Pulmonary artery endothelial cell (primary cell): ENCODE results near the gene SMG1. TPM values are rescaled to one million over a fixed set of nuclear protein-coding genes. Genes with fewer than 3 reads are reported as not detected.
"Not testable (repeated sequence)": the region's sequence is repeated elsewhere in the genome, so short reads cannot be mapped to it uniquely, and the experiment has no call there.

ENCODE experiments used
- DNase-seq: peaks from one replicate; pipeline ENCODE4 v3.0.0-alpha.2; 2011; ENCODE audit warnings: low read depth, low spot score
- total RNA-seq: library from RNA; depleted of rRNA; stranded (reverse); fragments of >200 nt; gene quantifications from 2 replicates; pipeline ENCODE4 v1.2.3, GENCODE V29; 2014

Gene SMG1
- total RNA-seq, 1 donor from 2014 or later, result 57.3 TPM

DNA sequence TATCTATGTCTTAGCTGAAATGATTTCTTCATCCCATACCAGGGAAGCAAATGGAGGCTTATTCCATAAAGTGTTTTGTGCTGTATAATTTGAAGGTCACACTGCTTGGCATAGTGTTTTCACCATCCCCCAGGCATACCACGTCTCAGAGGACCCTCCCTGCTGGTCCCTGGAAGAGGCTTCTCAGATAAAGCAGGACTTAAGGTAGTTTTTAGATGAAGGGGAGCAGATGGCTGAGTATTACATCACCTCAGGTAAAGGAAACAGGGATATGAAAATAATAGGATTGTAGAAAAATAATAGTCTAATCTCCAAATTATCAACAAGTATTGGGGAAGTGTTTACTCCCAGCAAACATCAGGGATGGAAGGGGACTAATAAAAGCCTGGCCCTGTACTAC lies 7.3 kb upstream of the SMG1 start:
- DNase-seq, result no peak

GRCh38 chr16:18932243-18932987 lies 6.2 kb upstream of the SMG1 start:
- no peak for DNase-seq

- no peak for DNase-seq
Measured at GRCh38 chr16:18931756-18932155, 5.5 kb upstream of the SMG1 start.

DNA sequence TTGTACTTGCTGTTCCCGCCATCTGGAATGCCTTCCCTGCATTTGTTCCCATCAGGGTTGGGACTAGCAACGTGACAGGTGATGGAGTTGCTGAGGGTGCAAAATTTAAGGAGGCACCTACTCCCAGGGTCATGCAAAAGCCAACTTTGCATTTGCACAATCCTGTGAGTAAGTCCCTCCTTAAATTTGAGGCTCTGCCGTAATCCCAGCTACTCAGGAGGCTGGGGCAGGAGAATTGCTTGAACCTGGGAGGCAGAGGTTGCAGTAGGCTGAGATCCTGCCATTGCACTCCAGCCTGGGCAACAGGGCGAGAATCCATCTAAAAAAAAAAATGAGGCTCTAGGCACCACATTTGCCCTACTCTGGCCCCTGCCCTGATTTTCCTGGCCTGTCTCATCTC lies 3.9 kb upstream of the SMG1 start:
- DNase-seq, result not testable (repeated sequence)

DNA sequence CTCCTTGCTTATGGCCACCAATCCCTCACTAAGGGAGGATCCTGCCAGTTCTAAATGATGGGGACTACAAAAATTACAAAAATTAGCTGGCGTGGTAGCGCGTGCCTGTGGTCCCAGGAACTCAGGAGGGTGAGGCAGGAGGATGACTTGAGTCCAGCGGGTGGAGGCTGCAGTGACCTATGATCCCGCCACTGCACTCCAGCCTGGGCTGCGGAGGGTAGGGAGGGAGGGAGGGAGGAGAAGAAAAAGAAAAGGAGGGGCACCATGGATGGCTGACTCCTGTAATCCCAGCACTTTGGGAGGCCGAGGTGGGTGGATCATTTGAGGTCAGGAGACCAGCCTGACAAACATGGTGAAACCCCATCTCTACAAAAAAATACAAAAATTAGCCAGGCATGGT lies 1.9 kb upstream of the SMG1 start:
- not testable (repeated sequence) for DNase-seq

DNA sequence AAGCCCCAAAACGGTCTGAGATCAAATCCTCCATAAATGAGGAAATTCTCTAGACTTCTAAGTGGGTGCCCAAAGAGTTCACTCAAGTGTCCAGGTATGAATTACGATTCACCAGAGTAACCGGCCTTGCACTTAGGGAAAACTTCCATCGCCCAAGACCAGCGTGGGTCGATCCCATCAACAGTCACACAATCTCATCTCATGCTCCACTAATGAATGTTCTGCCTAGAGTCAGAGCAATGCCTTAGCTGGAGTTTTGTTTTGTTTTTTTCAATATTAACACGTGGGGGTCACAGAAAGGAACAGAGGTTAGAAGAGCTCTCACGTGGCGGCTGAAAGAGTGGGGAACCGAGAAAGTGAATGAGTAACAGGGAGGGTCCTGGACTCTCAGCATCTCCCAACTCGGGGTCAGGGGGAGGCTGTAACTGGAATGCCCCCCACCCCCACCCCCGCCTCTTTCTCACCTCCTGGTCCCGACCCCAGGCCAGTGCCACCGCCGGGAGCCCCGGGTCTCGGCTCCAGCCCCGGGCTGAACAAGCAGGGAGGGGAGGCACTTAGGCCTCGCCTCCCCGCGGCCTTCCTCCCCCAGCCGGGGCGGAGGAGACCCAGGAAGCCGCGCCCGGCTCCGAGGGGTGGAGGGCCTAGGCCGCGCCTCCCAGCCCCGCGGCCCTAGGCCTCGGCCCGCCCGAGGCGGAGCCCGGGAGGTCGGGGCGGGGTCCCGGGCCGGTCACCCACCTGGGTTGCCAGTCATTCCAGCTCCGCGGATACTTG lies 808 bp downstream of the SMG1 start:
- DNase-seq, result not testable (repeated sequence)

- DNase-seq, result not testable (repeated sequence)
Measured at GRCh38 chr16:18923935-18924334, 2.3 kb downstream of the SMG1 start.

GRCh38 chr16:18923124-18923523 lies 3.1 kb downstream of the SMG1 start:
- DNase-seq, result not testable (repeated sequence)

DNA sequence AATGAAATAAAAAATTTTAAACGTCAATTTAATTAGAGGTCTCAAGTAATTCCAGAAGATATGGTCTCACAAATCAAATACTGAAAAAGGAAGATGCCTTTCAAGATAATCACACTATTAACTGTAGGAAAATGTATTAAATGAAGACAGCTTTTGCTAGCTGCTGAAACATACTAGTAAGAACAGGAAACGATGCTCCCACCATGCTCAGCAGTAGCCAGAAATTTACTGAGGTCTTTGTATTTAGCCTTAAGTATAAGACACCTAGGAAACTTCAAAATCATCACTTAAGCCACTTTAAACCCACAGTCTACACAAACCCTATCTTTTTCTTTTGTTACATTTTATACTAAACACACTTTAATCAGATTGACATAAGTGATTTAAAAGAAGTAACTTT lies 16.6 kb downstream of the SMG1 start:
- not testable (repeated sequence) for DNase-seq

GRCh38 chr16:18908716-18909115 lies 17.5 kb downstream of the SMG1 start:
- DNase-seq, result not testable (repeated sequence)

DNA sequence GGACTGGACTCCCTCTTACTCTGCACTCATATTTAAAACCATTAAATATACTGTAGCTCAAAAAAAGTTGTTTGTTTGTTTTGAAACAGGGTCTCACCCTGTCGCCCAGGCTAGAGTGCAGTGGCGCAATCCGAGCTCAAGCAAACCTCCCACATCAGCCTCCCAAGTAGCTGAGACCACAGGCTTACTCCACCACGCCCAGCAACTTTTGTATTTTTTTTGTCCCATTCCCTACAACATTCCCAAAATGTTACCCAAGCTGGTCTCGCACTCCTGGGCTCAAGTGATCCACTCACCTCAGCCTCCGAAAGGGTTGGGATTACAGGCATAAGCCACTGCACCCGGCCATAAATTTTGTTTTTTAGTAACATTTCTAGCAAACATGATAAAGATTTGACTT lies 23.4 kb downstream of the SMG1 start:
- DNase-seq, result not testable (repeated sequence)

DNA sequence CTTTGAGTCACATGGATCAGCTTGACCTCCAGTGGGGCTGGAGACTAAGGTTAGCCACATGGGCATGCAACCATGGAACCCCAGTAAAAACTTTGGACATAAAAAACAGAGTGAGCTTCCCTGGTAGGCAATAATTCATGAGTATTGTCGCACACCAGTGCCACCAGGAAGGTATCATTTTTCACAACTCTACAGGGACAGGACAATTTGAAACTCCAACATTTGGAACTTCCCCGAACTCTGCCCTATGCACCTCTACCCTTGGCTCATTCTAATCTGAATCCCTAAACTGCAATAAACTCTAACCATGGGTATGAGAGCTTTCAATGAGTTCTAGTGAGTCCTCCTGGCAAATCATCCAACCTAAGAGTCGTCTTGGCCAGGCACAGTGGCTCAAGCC lies 24.2 kb downstream of the SMG1 start:
- not testable (repeated sequence) for DNase-seq

DNA sequence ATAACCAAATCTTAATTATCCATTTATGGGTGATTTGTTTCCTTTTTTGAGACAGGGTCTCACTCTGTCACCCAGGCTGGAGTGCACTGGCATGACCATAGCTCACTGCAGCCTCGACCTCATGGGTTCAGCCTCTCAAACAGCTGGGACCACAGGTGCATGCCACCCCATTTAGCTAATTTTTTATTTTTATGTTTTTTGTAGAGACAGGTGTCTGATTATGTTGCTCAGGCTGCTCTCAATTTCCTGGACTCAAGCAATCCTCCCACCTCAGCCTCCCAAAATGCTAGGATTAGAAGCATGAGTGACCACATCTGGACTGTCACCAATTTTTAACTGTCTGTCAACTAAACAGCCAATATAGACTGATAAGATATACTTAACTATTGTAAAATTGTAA lies 25.0 kb downstream of the SMG1 start:
- DNase-seq, result not testable (repeated sequence)

DNA sequence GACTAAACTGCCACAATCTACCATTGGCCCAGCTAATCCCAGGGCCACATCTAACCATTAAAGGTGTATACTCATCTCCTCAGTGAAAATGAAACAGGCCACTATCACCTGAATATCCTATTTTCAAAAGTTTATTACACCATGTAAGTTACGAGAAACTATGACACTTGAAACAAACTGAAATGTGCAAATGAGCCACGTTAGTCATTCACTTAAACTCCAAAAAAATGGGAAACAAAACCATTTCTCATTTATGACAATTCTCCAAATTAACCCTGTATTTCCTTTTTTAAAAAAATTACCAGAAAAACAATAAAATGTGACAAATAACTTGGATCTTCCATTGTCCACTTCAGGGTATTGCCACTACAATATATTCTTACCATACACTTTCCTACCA lies 41.8 kb downstream of the SMG1 start:
- not testable (repeated sequence) for DNase-seq

DNA sequence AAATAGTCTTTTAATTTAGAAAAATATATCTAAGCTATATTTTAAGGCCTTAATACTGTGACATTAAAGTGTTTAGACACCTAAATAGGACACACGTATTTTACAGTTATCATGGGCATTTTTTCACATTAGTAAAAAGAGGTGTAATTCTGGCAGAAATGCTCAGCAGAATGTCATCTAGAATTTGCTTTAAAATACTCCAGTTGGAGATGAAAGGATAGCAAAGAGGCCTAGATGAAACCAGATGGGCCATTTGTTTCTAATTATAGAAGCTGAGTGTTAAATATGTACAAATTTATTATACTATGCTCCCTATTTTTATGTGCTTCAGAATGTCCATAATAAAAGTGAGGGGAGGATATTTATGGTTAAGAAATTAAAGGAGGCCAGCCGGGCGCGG lies 48.5 kb downstream of the SMG1 start:
- DNase-seq, result not testable (repeated sequence)

DNA sequence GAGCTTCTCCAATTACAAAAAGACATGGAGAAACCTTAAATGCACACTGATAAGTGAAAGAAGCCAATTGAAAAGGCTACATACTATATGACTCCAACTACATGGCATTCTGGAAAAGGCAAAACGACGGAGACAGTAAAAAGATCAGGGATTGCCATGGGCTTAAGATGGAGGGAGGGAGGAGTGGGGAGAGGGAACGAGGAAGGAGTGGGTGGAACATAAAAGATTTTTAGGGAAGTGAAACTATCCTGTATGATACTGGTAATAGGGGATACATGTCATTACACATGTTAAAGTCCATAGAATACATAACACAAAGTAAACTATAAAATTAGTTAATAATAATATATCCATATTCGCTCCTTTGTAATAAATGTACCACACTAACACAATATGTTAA lies 48.9 kb downstream of the SMG1 start:
- not testable (repeated sequence) for DNase-seq

GRCh38 chr16:18876301-18876700 lies 49.9 kb downstream of the SMG1 start:
- DNase-seq, result not testable (repeated sequence)

DNA sequence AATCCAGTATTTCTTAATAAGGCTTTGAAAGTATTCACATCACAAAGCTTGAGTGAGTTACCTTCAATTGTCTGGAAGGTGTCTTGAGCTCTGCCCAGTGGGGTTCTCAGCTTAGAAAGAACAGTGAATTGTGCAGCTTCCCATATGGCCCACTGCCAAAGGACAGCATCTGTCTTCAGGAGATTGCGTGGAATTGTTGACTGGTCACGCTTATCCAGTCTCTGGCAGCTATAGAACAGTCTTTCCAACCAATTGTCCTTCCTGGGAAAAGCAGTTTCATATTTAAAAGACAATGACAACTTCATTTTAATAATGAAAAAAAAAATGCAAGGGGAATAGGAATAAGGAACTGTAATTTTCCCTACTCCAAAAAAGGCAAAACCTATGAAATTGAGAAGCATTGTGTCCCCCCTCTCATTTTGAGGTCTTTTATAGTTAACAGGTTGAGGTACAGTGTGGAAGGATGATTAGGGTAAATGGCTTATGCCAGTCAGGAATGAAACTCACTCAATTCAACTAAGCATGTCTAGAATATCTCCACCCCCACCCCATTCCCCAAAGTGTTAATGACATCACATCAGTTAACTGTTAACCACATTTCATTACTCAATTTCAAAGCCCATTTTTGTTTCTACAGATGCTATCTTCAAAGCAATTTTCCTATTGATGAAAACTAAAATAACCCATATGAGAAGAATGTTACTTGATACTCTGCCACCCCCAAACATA lies 57.0 kb downstream of the SMG1 start:
- peak; percentile 65 for DNase-seq

GRCh38 chr16:18866277-18866823 lies 59.9 kb downstream of the SMG1 start:
- not testable (repeated sequence) for DNase-seq

DNA sequence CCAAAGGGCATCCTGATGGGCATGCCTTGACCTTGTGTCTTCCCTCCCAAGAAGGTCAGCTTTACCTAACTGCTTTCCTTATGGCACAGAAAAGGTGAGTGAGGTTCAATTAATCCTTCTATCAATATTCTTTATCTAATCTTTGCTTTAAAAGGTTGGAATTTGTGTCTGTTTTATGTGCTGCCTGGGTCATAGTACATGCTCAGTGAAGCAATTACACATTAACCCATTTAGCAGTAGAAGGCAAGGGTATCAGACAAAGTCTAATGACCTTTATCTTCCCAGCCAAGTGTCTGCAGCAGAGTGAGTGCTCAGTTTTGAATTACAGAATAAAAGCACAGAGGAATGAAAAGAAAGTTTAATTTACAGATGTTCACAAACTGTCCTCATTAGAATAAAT lies 63.3 kb downstream of the SMG1 start:
- not testable (repeated sequence) for DNase-seq

- no peak for DNase-seq
Measured at GRCh38 chr16:18855196-18855595, 71.0 kb downstream of the SMG1 start.

DNA sequence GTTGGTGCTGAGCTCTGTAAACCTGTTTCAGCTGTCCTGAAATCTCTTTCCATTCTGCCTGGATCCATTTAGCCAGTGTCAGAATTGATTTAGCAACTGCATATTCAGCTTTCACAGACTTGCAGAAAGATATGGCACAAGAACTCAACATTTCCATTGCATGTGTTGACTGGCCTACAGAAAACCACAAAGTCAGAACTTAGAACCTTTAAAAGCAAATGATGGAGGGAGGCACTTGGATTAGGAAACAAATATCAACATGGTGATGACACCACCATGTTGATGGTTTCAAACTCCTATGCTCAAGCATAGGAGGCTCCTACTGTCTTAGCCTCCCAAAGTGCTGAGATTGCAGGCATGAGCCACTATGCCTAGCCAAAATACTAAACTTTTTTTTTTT lies 72.5 kb downstream of the SMG1 start:
- no peak for DNase-seq
